Measurements from ENCODE around the gene C16orf46.

- TF ChIP-seq CTCF (IDR thresholded peaks at IDR 0.05; ENCODE audit: poor library complexity) (no peak), EZH2 (IDR thresholded peaks at IDR 0.05; ENCODE audit: borderline replicate concordance) (no peak), EZH2phosphoT487 (IDR thresholded peaks at IDR 0.05; ENCODE audit: low read depth, severe bottlenecking, unreplicated experiment) (no peak)
Observed at GRCh38 chr16:81099958-81100357, 22.9 kb upstream of the C16orf46 start.
